Measurements from ENCODE around the gene NELL2. TPM values are rescaled to one million over a fixed set of nuclear protein-coding genes. Genes with fewer than 3 reads are reported as not detected.
A peak's percentile ranks its signal among the peaks of the same experiment; 100 is the strongest.

Gene NELL2
- total RNA-seq, 1 experiment from 2014 or later: 1.1 TPM

DNA sequence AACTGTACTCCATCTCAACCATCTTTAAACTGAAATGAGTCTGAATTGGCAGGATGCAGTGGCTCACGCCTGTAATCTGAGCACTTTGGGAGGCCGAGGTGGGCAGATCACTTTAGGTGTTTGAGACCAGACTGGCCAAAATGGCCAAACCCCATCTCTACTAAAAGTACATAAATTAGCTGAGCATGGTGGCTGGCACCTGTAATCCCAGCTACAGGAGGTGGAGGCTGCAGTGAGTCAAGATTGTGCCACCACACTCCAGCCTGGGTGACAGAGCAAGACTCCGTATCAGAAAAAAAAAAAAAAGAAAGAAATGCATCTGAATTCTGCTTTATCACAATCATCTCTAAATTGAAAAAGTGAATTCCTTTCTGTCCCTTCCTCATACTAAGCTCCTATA, 110.3 kb downstream of the NELL2 start:
- no peaks in the 10 kb centered on the region for H3K9me2 ChIP-seq (ENCODE audit: insufficient read depth)
- intact Hi-C loops (cut with micrococcal nuclease): no loop called here
- H3K4me2 ChIP-seq (ENCODE audit: low read length): no peak overlapping the region
- H3K4me3 ChIP-seq (replicated peaks in 1 of 2; ENCODE audit: low read depth in 1 of 2, low read length in 2 of 2): no peak overlapping the region
- BruUV-seq (replicated peaks): no TSS peak
- no peaks in the 10 kb centered on the region for H3K36me3 ChIP-seq (ENCODE audit: control insufficient read depth in 1 of 2, insufficient read depth in 2 of 2, low read length in 2 of 2)
- no peaks in the 10 kb centered on the region for H3K27me3 ChIP-seq (ENCODE audit: insufficient read depth, low read length)
- TF ChIP-seq, protein P1, sequence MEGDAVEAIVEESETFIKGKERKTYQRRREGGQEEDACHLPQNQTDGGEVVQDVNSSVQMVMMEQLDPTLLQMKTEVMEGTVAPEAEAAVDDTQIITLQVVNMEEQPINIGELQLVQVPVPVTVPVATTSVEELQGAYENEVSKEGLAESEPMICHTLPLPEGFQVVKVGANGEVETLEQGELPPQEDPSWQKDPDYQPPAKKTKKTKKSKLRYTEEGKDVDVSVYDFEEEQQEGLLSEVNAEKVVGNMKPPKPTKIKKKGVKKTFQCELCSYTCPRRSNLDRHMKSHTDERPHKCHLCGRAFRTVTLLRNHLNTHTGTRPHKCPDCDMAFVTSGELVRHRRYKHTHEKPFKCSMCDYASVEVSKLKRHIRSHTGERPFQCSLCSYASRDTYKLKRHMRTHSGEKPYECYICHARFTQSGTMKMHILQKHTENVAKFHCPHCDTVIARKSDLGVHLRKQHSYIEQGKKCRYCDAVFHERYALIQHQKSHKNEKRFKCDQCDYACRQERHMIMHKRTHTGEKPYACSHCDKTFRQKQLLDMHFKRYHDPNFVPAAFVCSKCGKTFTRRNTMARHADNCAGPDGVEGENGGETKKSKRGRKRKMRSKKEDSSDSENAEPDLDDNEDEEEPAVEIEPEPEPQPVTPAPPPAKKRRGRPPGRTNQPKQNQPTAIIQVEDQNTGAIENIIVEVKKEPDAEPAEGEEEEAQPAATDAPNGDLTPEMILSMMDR (IDR thresholded peaks at IDR 0.05 in 2 of 3, conservative IDR thresholded peaks at IDR 0.05 in 1 of 3; ENCODE audit: borderline replicate concordance in 1 of 3, insufficient read depth in 1 of 3, low read depth in 2 of 3, low read length in 2 of 3): peak in 2 of 3 experiments; percentile 22 to 31; a peak in 2 of 6 replicates
- no peak for TF ChIP-seq ZFX (IDR thresholded peaks at IDR 0.05)
- ChIA-PET CTCF (interaction anchor here (0.8 to 4.2 kb wide), 3 partner anchors 9 to 15 kb away, joined by 3 to 18 read pairs (median 4); no protein-coding TSS in a partner anchor), POLR2A (no interaction called here), RAD21 (ENCODE audit: low non-redundant PET in 1 of 2, low total read pairs in 2 of 2, uncharacterized antibody in 2 of 2, unreplicated experiment in 2 of 2) (no interaction called here)
- ATAC-seq: peak; percentile 84
- no peaks in the 10 kb centered on the region for H4K20me1 ChIP-seq (ENCODE audit: insufficient read depth)
- no peak overlapping the region for H2AFZ ChIP-seq (ENCODE audit: low read depth, low read length, poor library complexity, severe bottlenecking)
- no peaks in the 10 kb centered on the region for H3K9me3 ChIP-seq (ENCODE audit: control insufficient read depth in 1 of 2, insufficient read depth in 1 of 2, low read depth in 1 of 2, low read length in 2 of 2)
- no peak for DNase-seq (ENCODE audit: low read depth, low spot score)
- no peak overlapping the region for H3K27ac ChIP-seq (ENCODE audit: low read depth, low read length)
- no peak overlapping the region for H3K9ac ChIP-seq (ENCODE audit: low read length)
- H3K79me2 ChIP-seq (ENCODE audit: insufficient read depth, low read length): no peaks in the 10 kb centered on the region
- H3K4me1 ChIP-seq (ENCODE audit: control insufficient read depth in 1 of 2, insufficient read depth in 2 of 2, low read length in 2 of 2): no peaks in the 10 kb centered on the region

DNA sequence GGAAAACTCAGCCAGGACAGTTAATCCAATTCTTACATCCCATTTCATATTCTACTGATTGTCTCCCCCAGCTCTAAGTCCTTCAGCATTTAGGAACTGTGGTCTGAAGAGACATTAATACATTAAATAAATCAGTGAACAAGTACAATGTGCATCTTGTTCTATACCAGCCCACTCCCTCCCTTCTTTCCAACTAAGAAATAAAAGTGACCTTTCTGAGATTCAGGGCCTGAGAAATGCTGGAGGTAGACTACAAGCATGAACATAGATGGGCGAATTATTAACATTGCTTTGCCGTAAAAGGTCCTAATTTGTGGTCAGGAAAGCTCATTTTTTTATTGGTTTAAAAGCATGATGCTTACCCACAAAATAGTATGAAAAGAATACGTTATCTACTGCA, 113.1 kb downstream of the NELL2 start:
- Histone ChIP-seq H3K4me2 (ENCODE audit: low read length) (no peak overlapping the region), H3K9me2 (ENCODE audit: insufficient read depth) (no peaks in the 10 kb centered on the region), H3K27ac (ENCODE audit: low read depth, low read length) (no peak overlapping the region), H3K9ac (ENCODE audit: low read length) (no peak overlapping the region), H3K79me2 (ENCODE audit: insufficient read depth, low read length) (no peaks in the 10 kb centered on the region), H3K27me3 (ENCODE audit: insufficient read depth, low read length) (no peaks in the 10 kb centered on the region), H3K9me3 (ENCODE audit: control insufficient read depth in 1 of 2, insufficient read depth in 1 of 2, low read depth in 1 of 2, low read length in 2 of 2) (no peaks in the 10 kb centered on the region), H4K20me1 (ENCODE audit: insufficient read depth) (no peaks in the 10 kb centered on the region), H2AFZ (ENCODE audit: low read depth, low read length, poor library complexity, severe bottlenecking) (no peak overlapping the region), H3K4me1 (ENCODE audit: control insufficient read depth in 1 of 2, insufficient read depth in 2 of 2, low read length in 2 of 2) (no peaks in the 10 kb centered on the region), H3K4me3 (replicated peaks in 1 of 2; ENCODE audit: low read depth in 1 of 2, low read length in 2 of 2) (no peak overlapping the region), H3K36me3 (ENCODE audit: control insufficient read depth in 1 of 2, insufficient read depth in 2 of 2, low read length in 2 of 2) (no peaks in the 10 kb centered on the region)
- POLR2A ChIA-PET: no interaction called here
- TF ChIP-seq CBX3 (IDR thresholded peaks at IDR 0.05; ENCODE audit: low read depth) (no peak), TCF7L2 (IDR thresholded peaks at IDR 0.05; ENCODE audit: borderline replicate concordance, extremely low read depth, insufficient read depth, insufficient read length) (no peak), SP1 (IDR thresholded peaks at IDR 0.05; ENCODE audit: low read depth) (no peak), RAD21 (IDR thresholded peaks at IDR 0.05; ENCODE audit: low read depth) (no peak)
- CTCF ChIA-PET: interaction anchor here (4.2 kb wide), 1 partner anchor 11 kb away, joined by 18 read pairs; no protein-coding TSS in a partner anchor
- no TSS peak for BruUV-seq (replicated peaks)
- DNase-seq (ENCODE audit: low read depth, low spot score) (no peak), ATAC-seq (no peak)
- intact Hi-C loops (cut with micrococcal nuclease): no loop called here
- RAD21 ChIA-PET (ENCODE audit: low non-redundant PET in 1 of 2, low total read pairs in 2 of 2, uncharacterized antibody in 2 of 2, unreplicated experiment in 2 of 2): no interaction called here

Data from HCT116 (cell line).